ENCODE data around the gene CDH13. TPM values are rescaled to one million over a fixed set of nuclear protein-coding genes. Genes with fewer than 3 reads are reported as not detected.

CDH13 gene
- total and polyA plus RNA-seq, 9 of the 15 experiments (the other 6 are each of a cell fraction or from before 2014, with no cell fraction given): 0.03 TPM; not detected in 8

DNA sequence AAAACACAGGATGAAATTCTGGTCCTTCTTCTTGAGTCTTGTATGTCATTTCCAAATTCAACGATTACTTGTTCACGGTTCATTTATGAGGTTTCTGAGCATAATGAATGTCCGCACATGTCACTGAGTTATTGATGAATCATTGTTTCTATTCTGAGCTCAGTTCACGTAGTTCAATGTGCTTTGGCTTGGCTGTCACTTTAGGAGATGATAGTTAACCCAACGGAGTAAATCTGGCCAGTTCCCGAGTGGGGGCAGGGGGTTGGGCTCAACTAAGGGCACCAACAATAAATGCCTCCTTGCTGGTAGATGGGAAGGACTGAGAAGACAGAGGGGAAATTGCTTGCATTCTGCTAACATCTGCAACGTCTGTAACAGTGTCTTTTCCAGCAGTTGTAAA is 941.6 kb downstream of the CDH13 start:
- in situ Hi-C loops (cut with MboI) (no loop called here), intact Hi-C loops (cut with micrococcal nuclease) (no loop called here)
- Histone ChIP-seq H3K4me3 (no peak overlapping the region), H3K4me1 (replicated peaks in 1 of 2; ENCODE audit: control insufficient read depth in 2 of 2, insufficient read depth in 2 of 2, low read length in 2 of 2) (no peaks in the 10 kb centered on the region), H2AFZ (ENCODE audit: low read depth, low read length) (no peak overlapping the region), H3K9me3 (replicated peaks; ENCODE audit: control insufficient read depth, insufficient read depth, low read depth, low read length) (no peaks in the 10 kb centered on the region), H4K20me1 (replicated peaks; ENCODE audit: control insufficient read depth, insufficient read depth, low read length) (no peaks in the 10 kb centered on the region), H3K27ac (ENCODE audit: extremely low read depth, low read depth, low read length) (no peak overlapping the region), H3K9ac (ENCODE audit: insufficient read depth in 1 of 2, low read depth in 2 of 2, low read length in 2 of 2) (no peak overlapping the region), H3K9me1 (ENCODE audit: control insufficient read depth, insufficient read depth, low read length) (no peaks in the 10 kb centered on the region), H3K36me3 (ENCODE audit: control insufficient read depth, insufficient read depth, low read length) (no peaks in the 10 kb centered on the region), H3K4me2 (ENCODE audit: insufficient read depth, low read length) (no peak overlapping the region), H3K79me2 (ENCODE audit: control insufficient read depth, insufficient read depth, low read length) (no peaks in the 10 kb centered on the region), H3K27me3 (ENCODE audit: control insufficient read depth in 2 of 2, insufficient read depth in 2 of 2, low read length in 2 of 2) (no peaks in the 10 kb centered on the region)
- FAIRE-seq: no peak
- no peak for ATAC-seq
- WGBS (ENCODE audit: insufficient coverage, low coverage, missing lambda C conversion rate): 0% methylated on average over 7 of the region's 7 CpGs
- no peak for DNase-seq (ENCODE audit: extremely low read depth in 1 of 4, low spot score in 3 of 4)
- ChIA-PET POLR2A (no interaction called here), CTCF (ENCODE audit: low intra/inter-chr PET ratio) (no interaction called here)
- BruUV-seq (replicated peaks): no TSS peak
- no peak for TF ChIP-seq SREBF1 (IDR thresholded peaks at IDR 0.05; ENCODE audit: borderline replicate concordance, low read depth, low read length)
- TF ChIP-seq, protein P1, sequence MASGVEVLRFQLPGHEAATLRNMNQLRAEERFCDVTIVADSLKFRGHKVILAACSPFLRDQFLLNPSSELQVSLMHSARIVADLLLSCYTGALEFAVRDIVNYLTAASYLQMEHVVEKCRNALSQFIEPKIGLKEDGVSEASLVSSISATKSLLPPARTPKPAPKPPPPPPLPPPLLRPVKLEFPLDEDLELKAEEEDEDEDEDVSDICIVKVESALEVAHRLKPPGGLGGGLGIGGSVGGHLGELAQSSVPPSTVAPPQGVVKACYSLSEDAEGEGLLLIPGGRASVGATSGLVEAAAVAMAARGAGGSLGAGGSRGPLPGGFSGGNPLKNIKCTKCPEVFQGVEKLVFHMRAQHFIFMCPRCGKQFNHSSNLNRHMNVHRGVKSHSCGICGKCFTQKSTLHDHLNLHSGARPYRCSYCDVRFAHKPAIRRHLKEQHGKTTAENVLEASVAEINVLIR (CRISPR knock-in tag; IDR thresholded peaks at IDR 0.05): no peak
- no peak for TF ChIP-seq ARNT (IDR thresholded peaks at IDR 0.05)
- TF ChIP-seq TOE1 (IDR thresholded peaks at IDR 0.05; ENCODE audit: borderline replicate concordance): no peak
- no peak for TF ChIP-seq TOE1 (CRISPR knock-in tag; IDR thresholded peaks at IDR 0.05; ENCODE audit: borderline replicate concordance, low read depth)
- TF ChIP-seq IFI16 (CRISPR knock-in tag; IDR thresholded peaks at IDR 0.05): no peak
- TF ChIP-seq, protein P2, sequence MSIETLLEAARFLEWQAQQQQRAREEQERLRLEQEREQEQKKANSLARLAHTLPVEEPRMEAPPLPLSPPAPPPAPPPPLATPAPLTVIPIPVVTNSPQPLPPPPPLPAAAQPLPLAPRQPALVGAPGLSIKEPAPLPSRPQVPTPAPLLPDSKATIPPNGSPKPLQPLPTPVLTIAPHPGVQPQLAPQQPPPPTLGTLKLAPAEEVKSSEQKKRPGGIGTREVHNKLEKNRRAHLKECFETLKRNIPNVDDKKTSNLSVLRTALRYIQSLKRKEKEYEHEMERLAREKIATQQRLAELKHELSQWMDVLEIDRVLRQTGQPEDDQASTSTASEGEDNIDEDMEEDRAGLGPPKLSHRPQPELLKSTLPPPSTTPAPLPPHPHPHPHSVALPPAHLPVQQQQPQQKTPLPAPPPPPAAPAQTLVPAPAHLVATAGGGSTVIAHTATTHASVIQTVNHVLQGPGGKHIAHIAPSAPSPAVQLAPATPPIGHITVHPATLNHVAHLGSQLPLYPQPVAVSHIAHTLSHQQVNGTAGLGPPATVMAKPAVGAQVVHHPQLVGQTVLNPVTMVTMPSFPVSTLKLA (conservative IDR thresholded peaks at IDR 0.05): no peak
- TF ChIP-seq ZFX (CRISPR knock-in tag; IDR thresholded peaks at IDR 0.05): no peak
- TF ChIP-seq NFATC3 (IDR thresholded peaks at IDR 0.05): no peak
- TF ChIP-seq GATAD2B (IDR thresholded peaks at IDR 0.05; ENCODE audit: borderline replicate concordance): no peak
- no peak for TF ChIP-seq TEAD4 (IDR thresholded peaks at IDR 0.05; ENCODE audit: low read length)
- TF ChIP-seq TEAD4 (CRISPR knock-in tag; IDR thresholded peaks at IDR 0.05; ENCODE audit: borderline replicate concordance): no peak
- TF ChIP-seq E2F3 (CRISPR knock-in tag; IDR thresholded peaks at IDR 0.05): no peak
- TF ChIP-seq, protein P3, sequence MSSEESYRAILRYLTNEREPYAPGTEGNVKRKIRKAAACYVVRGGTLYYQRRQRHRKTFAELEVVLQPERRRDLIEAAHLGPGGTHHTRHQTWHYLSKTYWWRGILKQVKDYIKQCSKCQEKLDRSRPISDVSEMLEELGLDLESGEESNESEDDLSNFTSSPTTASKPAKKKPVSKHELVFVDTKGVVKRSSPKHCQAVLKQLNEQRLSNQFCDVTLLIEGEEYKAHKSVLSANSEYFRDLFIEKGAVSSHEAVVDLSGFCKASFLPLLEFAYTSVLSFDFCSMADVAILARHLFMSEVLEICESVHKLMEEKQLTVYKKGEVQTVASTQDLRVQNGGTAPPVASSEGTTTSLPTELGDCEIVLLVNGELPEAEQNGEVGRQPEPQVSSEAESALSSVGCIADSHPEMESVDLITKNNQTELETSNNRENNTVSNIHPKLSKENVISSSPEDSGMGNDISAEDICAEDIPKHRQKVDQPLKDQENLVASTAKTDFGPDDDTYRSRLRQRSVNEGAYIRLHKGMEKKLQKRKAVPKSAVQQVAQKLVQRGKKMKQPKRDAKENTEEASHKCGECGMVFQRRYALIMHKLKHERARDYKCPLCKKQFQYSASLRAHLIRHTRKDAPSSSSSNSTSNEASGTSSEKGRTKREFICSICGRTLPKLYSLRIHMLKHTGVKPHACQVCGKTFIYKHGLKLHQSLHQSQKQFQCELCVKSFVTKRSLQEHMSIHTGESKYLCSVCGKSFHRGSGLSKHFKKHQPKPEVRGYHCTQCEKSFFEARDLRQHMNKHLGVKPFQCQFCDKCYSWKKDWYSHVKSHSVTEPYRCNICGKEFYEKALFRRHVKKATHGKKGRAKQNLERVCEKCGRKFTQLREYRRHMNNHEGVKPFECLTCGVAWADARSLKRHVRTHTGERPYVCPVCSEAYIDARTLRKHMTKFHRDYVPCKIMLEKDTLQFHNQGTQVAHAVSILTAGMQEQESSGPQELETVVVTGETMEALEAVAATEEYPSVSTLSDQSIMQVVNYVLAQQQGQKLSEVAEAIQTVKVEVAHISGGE (CRISPR knock-in tag; IDR thresholded peaks at IDR 0.05): no peak
- TF ChIP-seq PTTG1 (tag; IDR thresholded peaks at IDR 0.05; ENCODE audit: low read depth): no peak
- TF ChIP-seq ZNF583 (CRISPR knock-in tag; IDR thresholded peaks at IDR 0.05): no peak
- TF ChIP-seq ZNF586 (CRISPR knock-in tag; conservative IDR thresholded peaks at IDR 0.05): no peak

Measured in K562 (cell line).